Measurements from ENCODE around the gene MYH10.

GRCh38 chr17:8475227-8475626 lies 155.3 kb downstream of the MYH10 start:
- TF ChIP-seq CTCF (IDR thresholded peaks at IDR 0.05; ENCODE audit: poor library complexity) = no peak
- TF ChIP-seq EZH2phosphoT487 (IDR thresholded peaks at IDR 0.05; ENCODE audit: low read depth, severe bottlenecking, unreplicated experiment) = no peak
